ENCODE measurements around the gene FUT4. TPM values are rescaled to one million over a fixed set of nuclear protein-coding genes. Genes with fewer than 3 reads are reported as not detected.
"Not testable (repeated sequence)": the region's sequence is repeated elsewhere in the genome, so short reads cannot be mapped to it uniquely, and the experiment has no call there.

FUT4 gene
- total RNA-seq, 2 experiments from 2014 or later: 5.9 to 6.2 TPM

DNA sequence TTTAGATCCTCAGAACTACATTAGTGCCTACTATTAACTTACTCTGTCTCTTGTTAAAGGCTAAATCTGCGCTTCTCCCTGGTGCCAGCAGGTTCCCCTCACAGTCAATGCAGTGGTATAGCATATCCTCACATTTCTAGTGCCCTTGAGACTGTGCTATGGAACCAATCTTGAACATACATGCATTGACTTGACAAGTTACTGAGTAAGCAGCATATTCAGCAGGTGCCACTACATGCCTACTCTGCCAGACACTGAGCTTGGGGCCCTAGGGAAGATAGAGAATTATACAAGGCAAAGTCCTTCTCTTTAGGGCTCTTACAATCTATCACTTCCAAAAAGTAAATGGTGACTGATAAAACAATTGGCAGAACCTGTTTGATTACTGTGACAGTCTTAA is 3.2 kb downstream of the FUT4 start:
- Mint-ChIP-seq H3K36me3 (peaks cover 18% of the 10 kb centered on the region), H3K27me3 (no peaks in the 10 kb centered on the region), H3K9me3 (no peaks in the 10 kb centered on the region), H3K4me3 (peak overlapping the region; percentile 49), H3K27ac (no peak overlapping the region), H3K4me1 (peaks cover 45% of the 10 kb centered on the region)
- DNase-seq: no peak

GRCh38 chr11:94549146-94549545 is 5.4 kb downstream of the FUT4 start:
- DNase-seq: no peak
- no peaks in the 10 kb centered on the region for H3K9me3 Mint-ChIP-seq
- H3K4me3 Mint-ChIP-seq: no peak overlapping the region
- H3K4me1 Mint-ChIP-seq: peaks cover 35% of the 10 kb centered on the region
- peaks cover 14% of the 10 kb centered on the region for H3K36me3 Mint-ChIP-seq
- H3K27ac Mint-ChIP-seq: no peak overlapping the region
- H3K27me3 Mint-ChIP-seq: no peaks in the 10 kb centered on the region

- Mint-ChIP-seq H3K27ac (no peak overlapping the region), H3K4me3 (no peak overlapping the region), H3K9me3 (no peaks in the 10 kb centered on the region), H3K4me1 (peaks cover 33% of the 10 kb centered on the region), H3K27me3 (no peaks in the 10 kb centered on the region), H3K36me3 (peaks cover 11% of the 10 kb centered on the region)
- no peak for DNase-seq
These were observed 6.8 kb downstream of the FUT4 start for GRCh38 chr11:94550513-94550912.

GRCh38 chr11:94553938-94554337 is 10.2 kb downstream of the FUT4 start:
- H3K36me3 Mint-ChIP-seq: peaks cover 3% of the 10 kb centered on the region
- H3K4me1 Mint-ChIP-seq: peaks cover 8% of the 10 kb centered on the region
- H3K9me3 Mint-ChIP-seq: no peaks in the 10 kb centered on the region
- DNase-seq: no peak
- no peaks in the 10 kb centered on the region for H3K27me3 Mint-ChIP-seq
- H3K27ac Mint-ChIP-seq: no peak overlapping the region
- no peak overlapping the region for H3K4me3 Mint-ChIP-seq

GRCh38 chr11:94555752-94556329 is 12.1 kb downstream of the FUT4 start:
- H3K36me3 Mint-ChIP-seq, H3K4me3 Mint-ChIP-seq, H3K9me3 Mint-ChIP-seq: not testable (repeated sequence)

DNA sequence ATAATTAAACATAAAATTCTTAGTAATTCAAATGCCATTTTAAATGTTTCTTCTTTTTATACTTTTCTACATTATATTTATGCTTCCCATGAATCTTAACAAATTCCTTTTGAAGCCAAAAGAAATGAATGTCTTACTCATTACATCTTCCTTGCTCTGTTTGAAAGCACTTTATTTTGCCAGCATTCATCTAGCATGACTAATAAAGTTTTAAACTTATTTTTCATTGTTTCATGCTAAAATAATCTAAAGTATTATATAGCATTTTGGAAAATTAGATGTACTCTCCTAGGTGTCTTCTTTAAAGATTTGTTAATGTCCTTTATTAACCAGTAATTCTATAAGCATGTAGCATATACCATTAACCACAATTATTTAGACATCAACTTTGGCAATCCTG is 13.7 kb downstream of the FUT4 start:
- Mint-ChIP-seq H3K36me3 (no peaks in the 10 kb centered on the region), H3K27ac (no peak overlapping the region), H3K9me3 (no peaks in the 10 kb centered on the region)

More at GRCh38 chr11:94555752-94556329, 12.1 kb downstream of the FUT4 start:
- H3K27ac Mint-ChIP-seq, H3K4me1 Mint-ChIP-seq, H3K27me3 Mint-ChIP-seq, DNase-seq: not testable (repeated sequence)

GRCh38 chr11:94557992-94558391 is 14.3 kb downstream of the FUT4 start:
- Mint-ChIP-seq H3K27ac (no peak overlapping the region), H3K36me3 (no peaks in the 10 kb centered on the region), H3K9me3 (no peaks in the 10 kb centered on the region), H3K27me3 (no peaks in the 10 kb centered on the region), H3K4me3 (no peak overlapping the region), H3K4me1 (peaks cover 2% of the 10 kb centered on the region)
- no peak for DNase-seq

More for the DNA sequence above, 13.7 kb downstream of the FUT4 start:
- no peak overlapping the region for H3K4me3 Mint-ChIP-seq
- peaks cover 2% of the 10 kb centered on the region for H3K4me1 Mint-ChIP-seq
- DNase-seq: no peak
- no peaks in the 10 kb centered on the region for H3K27me3 Mint-ChIP-seq

- Mint-ChIP-seq H3K4me1 (peaks cover 2% of the 10 kb centered on the region), H3K36me3 (no peaks in the 10 kb centered on the region), H3K27ac (no peak overlapping the region), H3K27me3 (no peaks in the 10 kb centered on the region), H3K9me3 (no peaks in the 10 kb centered on the region), H3K4me3 (no peak overlapping the region)
- no peak for DNase-seq
These were observed 14.7 kb downstream of the FUT4 start for GRCh38 chr11:94558468-94558867.

GRCh38 chr11:94558932-94559331 is 15.2 kb downstream of the FUT4 start:
- DNase-seq: no peak
- Mint-ChIP-seq H3K4me1 (peaks cover 2% of the 10 kb centered on the region), H3K36me3 (no peaks in the 10 kb centered on the region), H3K9me3 (no peaks in the 10 kb centered on the region), H3K27me3 (no peaks in the 10 kb centered on the region), H3K27ac (no peak overlapping the region), H3K4me3 (no peak overlapping the region)

DNA sequence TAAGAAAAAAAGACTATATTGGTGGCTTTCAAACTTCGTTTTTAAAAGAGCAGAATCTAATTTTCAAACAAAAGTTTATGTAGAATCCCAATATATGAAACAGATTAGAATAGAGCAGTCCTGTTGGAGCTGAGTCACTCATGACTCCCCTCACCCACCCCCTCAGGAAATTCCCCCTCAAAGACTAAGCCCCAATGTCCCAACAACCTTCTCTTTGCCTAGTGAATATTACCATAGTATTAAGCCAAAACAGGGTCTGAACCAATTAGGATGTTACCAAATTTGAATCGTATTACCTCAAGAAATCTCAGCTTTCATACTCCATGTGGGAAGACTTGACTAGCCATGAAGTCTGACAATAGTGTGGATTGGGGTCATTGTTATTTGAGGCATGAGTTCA is 15.6 kb downstream of the FUT4 start:
- Mint-ChIP-seq H3K4me3 (no peak overlapping the region), H3K9me3 (no peaks in the 10 kb centered on the region), H3K27me3 (no peaks in the 10 kb centered on the region), H3K36me3 (no peaks in the 10 kb centered on the region), H3K4me1 (peaks cover 2% of the 10 kb centered on the region), H3K27ac (no peak overlapping the region)
- no peak for DNase-seq

- Mint-ChIP-seq H3K9me3 (no peaks in the 10 kb centered on the region), H3K27me3 (no peaks in the 10 kb centered on the region), H3K4me3 (no peak overlapping the region), H3K4me1 (no peaks in the 10 kb centered on the region), H3K36me3 (no peaks in the 10 kb centered on the region), H3K27ac (no peak overlapping the region)
- no peak for DNase-seq
These were observed 17.1 kb downstream of the FUT4 start for GRCh38 chr11:94560834-94561233.

GRCh38 chr11:94563176-94563847 is 19.6 kb downstream of the FUT4 start:
- Mint-ChIP-seq H3K36me3 (no peaks in the 10 kb centered on the region), H3K4me1 (no peaks in the 10 kb centered on the region), H3K27ac (no peak overlapping the region), H3K9me3 (no peaks in the 10 kb centered on the region), H3K27me3 (no peaks in the 10 kb centered on the region), H3K4me3 (no peak overlapping the region)
- no peak for DNase-seq

GRCh38 chr11:94563848-94564467 is 20.2 kb downstream of the FUT4 start:
- Mint-ChIP-seq H3K36me3 (no peaks in the 10 kb centered on the region), H3K9me3 (no peaks in the 10 kb centered on the region), H3K27me3 (no peaks in the 10 kb centered on the region), H3K4me1 (no peaks in the 10 kb centered on the region), H3K27ac (no peak overlapping the region), H3K4me3 (no peak overlapping the region)
- no peak for DNase-seq

- no peaks in the 10 kb centered on the region for H3K36me3 Mint-ChIP-seq
- no peak within 1 kb of the TSS for H3K4me3 Mint-ChIP-seq
- no peak for DNase-seq
- H3K27ac Mint-ChIP-seq: no peak within 1 kb of the TSS
- no peaks in the 10 kb centered on the region for H3K27me3 Mint-ChIP-seq
- H3K9me3 Mint-ChIP-seq: peaks cover 3% of the 10 kb centered on the region
- H3K4me1 Mint-ChIP-seq: no peaks in the 10 kb centered on the region
These were observed 23.5 kb downstream of the FUT4 start, which contains the start of gene PIWIL4 for GRCh38 chr11:94567181-94567670. Gene PIWIL4 (plus strand): TSS chr11:94567368. CDS start chr11:94567519, 151 bp downstream.

GRCh38 chr11:94568200-94568599 is 24.5 kb downstream of the FUT4 start:
- Mint-ChIP-seq H3K4me3 (no peak overlapping the region), H3K36me3 (no peaks in the 10 kb centered on the region), H3K27ac (no peak overlapping the region), H3K27me3 (no peaks in the 10 kb centered on the region), H3K4me1 (no peaks in the 10 kb centered on the region), H3K9me3 (peaks cover 3% of the 10 kb centered on the region)
- DNase-seq: no peak
